ENCODE measurements around the gene BCAS1.

Gene BCAS1

DNA sequence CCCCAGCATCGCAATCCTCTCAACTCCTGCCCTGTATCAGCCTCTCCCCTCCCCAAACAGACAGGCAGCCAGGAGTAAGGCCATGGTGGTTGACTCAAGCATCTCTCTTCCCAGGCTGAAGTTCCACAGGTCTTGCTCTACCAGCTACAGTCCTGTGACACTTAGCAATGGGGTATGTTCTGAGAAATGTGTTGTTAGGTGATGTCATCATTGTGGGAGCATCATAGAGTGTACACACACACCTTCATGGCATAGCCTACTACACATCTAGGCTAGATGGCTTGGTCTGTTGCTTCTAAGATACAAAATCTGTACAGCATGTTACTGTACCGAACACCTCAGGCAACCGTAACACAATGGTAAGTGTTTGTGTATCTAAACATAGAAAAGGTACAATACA is 29.5 kb upstream of the BCAS1 start:
- no peaks in the 10 kb centered on the region for H3K36me3 ChIP-seq (ENCODE audit: control insufficient read depth, insufficient read depth, low read length)
- H3K4me3 ChIP-seq (replicated peaks; ENCODE audit: low read depth, low read length): no peak overlapping the region
- DNase-seq (ENCODE audit: extremely low read depth, insufficient read length): no peak
- TF ChIP-seq CTCF (IDR thresholded peaks at IDR 0.05; ENCODE audit: insufficient read depth, low read length, poor library complexity, severe bottlenecking): no peak
- H3K27me3 ChIP-seq (replicated peaks; ENCODE audit: control insufficient read depth, insufficient read depth, low read length): no peaks in the 10 kb centered on the region

DNA sequence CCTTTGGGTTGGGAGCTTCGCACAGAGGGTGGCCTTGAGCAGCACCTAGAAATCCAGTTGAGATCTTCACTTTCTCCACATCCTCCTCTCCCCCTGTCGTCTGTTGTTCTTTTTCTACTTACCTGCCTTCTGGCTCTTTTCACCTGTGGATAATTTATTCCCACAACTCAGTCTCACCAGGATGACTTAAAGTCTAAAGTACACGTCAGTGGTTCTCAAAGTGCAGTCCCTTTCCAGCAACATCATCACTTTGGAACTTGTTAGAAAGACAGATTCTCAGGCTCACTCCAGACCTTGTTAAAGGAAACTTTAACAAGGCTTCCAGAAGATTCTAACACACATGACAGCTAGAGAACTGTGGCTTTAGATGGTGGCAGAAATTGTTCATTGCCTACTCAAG is 27.7 kb upstream of the BCAS1 start:
- TF ChIP-seq CTCF (IDR thresholded peaks at IDR 0.05; ENCODE audit: insufficient read depth, low read length, poor library complexity, severe bottlenecking): no peak
- Histone ChIP-seq H3K36me3 (ENCODE audit: control insufficient read depth, insufficient read depth, low read length) (no peaks in the 10 kb centered on the region), H3K4me3 (replicated peaks; ENCODE audit: low read depth, low read length) (no peak overlapping the region), H3K27me3 (replicated peaks; ENCODE audit: control insufficient read depth, insufficient read depth, low read length) (no peaks in the 10 kb centered on the region)
- no peak for DNase-seq (ENCODE audit: extremely low read depth, insufficient read length)

DNA sequence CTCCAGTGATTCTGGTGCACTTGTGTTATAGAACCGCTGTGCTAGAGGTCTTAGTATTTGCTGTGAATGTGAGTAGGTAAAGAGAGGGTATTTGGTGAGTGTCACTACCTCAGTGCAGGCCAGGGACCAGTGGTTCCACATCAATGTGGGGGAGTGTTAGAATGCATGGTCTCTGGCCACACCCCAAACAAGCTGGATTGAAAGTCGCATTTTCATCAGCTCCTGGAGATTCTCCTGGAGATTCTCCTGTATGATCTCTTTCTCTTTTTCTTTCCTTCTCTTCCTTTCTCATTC is 26.8 kb upstream of the BCAS1 start:
- H3K4me3 ChIP-seq (replicated peaks; ENCODE audit: low read depth, low read length): no peak overlapping the region
- no peaks in the 10 kb centered on the region for H3K27me3 ChIP-seq (replicated peaks; ENCODE audit: control insufficient read depth, insufficient read depth, low read length)
- no peak for DNase-seq (ENCODE audit: extremely low read depth, insufficient read length)
- no peaks in the 10 kb centered on the region for H3K36me3 ChIP-seq (ENCODE audit: control insufficient read depth, insufficient read depth, low read length)
- TF ChIP-seq CTCF (IDR thresholded peaks at IDR 0.05; ENCODE audit: insufficient read depth, low read length, poor library complexity, severe bottlenecking): no peak

GRCh38 chr20:54095824-54096223 is 25.4 kb upstream of the BCAS1 start:
- Histone ChIP-seq H3K27me3 (replicated peaks; ENCODE audit: control insufficient read depth, insufficient read depth, low read length) (no peaks in the 10 kb centered on the region), H3K36me3 (ENCODE audit: control insufficient read depth, insufficient read depth, low read length) (no peaks in the 10 kb centered on the region), H3K4me3 (replicated peaks; ENCODE audit: low read depth, low read length) (no peak overlapping the region)
- no peak for TF ChIP-seq CTCF (IDR thresholded peaks at IDR 0.05; ENCODE audit: insufficient read depth, low read length, poor library complexity, severe bottlenecking)
- no peak for DNase-seq (ENCODE audit: extremely low read depth, insufficient read length)

DNA sequence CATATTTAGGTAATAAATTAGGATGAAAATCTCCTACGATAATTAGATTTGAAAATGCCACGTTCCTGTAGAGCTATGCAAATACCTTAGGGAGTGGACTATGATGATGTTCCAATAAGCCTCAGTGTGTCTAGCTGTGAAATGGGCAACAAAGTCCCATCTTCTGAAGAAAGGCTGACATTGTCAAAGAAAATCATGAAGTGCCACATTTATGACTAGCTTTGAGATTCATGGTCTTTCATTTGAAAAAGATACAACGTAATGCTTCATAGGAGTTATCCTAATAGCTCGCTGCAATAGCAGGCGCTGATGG is 23.8 kb upstream of the BCAS1 start:
- Histone ChIP-seq H3K27me3 (replicated peaks; ENCODE audit: control insufficient read depth, insufficient read depth, low read length) (no peaks in the 10 kb centered on the region), H3K4me3 (replicated peaks; ENCODE audit: low read depth, low read length) (no peak overlapping the region), H3K36me3 (ENCODE audit: control insufficient read depth, insufficient read depth, low read length) (no peaks in the 10 kb centered on the region)
- no peak for DNase-seq (ENCODE audit: extremely low read depth, insufficient read length)
- no peak for TF ChIP-seq CTCF (IDR thresholded peaks at IDR 0.05; ENCODE audit: insufficient read depth, low read length, poor library complexity, severe bottlenecking)

- no peaks in the 10 kb centered on the region for H3K27me3 ChIP-seq (replicated peaks; ENCODE audit: control insufficient read depth, insufficient read depth, low read length)
- no peak for DNase-seq (ENCODE audit: extremely low read depth, insufficient read length)
- no peak for TF ChIP-seq CTCF (IDR thresholded peaks at IDR 0.05; ENCODE audit: insufficient read depth, low read length, poor library complexity, severe bottlenecking)
- no peaks in the 10 kb centered on the region for H3K36me3 ChIP-seq (ENCODE audit: control insufficient read depth, insufficient read depth, low read length)
- no peak overlapping the region for H3K4me3 ChIP-seq (replicated peaks; ENCODE audit: low read depth, low read length)
Measured at GRCh38 chr20:54093423-54094267, 23.3 kb upstream of the BCAS1 start.
